HG03558 (cell line): ENCODE measurements around the gene RAB36.

ENCODE experiments used
- ATAC-seq: cut with Tn5 transposase; IDR thresholded peaks from one replicate; pipeline ENCODE4 v1.9.1; 2021; ENCODE audit warnings: moderate number of reproducible peaks; ENCODE audit not compliant: unreplicated experiment; ENCODE audit errors: extremely low read depth

Gene RAB36

DNA sequence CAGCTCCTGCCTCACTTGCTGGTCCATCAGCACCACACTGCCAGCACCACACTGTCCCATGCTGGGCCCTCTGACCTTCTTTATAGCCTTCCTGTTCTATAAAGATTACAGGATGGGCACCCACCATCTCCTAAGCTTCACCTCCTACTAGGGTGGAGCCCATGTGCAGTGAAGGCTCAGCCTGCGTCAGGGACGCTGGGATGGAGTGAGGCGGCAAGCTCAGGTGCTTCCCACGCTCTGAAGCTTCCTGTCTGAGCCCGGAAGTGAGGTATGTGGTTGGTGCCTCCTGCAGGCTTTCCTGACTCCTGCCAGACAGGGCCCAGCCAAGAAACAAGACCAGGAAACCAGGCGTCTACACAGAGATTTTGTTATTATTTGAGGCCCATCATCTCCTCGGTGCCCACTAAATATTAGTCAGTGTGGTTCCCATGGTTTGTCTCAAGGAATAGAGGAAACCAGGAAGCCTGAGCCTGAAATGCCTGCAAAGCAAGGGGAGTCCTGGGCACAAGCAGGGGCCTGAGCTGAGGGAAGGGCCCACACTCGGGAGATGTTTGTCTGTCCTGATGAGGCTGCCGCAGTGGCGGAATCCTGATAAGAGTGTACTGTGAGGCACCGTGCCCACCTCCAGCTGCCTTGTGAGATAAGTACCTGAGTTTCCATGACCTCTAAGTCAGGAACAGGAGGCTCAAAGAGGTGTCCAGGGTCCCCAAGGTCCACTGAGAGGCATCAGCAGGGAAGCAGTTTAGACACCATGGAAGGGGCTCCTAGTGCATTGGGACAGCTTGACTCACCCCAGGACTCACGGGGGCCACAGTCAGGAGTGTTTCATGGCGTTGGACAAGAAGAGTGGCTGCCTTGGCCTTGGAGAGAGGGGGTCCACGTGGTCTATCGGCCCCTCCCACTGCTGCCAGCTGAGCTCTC lies 25.5 kb upstream of the RAB36 start:
- no peak for ATAC-seq

GRCh38 chr22:23120415-23120899 lies 24.8 kb upstream of the RAB36 start:
- ATAC-seq: no peak

GRCh38 chr22:23121000-23121421 lies 24.3 kb upstream of the RAB36 start:
- ATAC-seq: no peak

DNA sequence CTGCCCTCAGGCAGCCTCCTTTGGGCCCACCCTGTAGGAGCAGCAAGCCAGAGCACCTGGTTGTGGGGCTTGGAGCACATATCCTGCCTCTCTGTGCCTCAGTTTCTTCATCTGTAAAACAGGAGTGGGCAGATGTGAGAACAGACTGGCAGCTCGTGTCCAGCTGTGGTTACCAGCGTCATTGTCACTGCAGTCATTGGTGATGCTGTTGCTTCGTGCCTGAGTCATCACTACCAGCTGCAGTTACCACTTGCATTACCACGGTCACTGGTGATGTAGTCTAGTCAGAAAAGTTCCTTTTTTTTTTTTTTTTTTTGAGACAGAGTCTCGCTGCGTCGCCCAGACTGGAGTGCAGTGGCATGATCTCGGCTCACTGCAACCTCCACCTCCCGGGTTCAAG lies 23.9 kb upstream of the RAB36 start:
- no peak for ATAC-seq

DNA sequence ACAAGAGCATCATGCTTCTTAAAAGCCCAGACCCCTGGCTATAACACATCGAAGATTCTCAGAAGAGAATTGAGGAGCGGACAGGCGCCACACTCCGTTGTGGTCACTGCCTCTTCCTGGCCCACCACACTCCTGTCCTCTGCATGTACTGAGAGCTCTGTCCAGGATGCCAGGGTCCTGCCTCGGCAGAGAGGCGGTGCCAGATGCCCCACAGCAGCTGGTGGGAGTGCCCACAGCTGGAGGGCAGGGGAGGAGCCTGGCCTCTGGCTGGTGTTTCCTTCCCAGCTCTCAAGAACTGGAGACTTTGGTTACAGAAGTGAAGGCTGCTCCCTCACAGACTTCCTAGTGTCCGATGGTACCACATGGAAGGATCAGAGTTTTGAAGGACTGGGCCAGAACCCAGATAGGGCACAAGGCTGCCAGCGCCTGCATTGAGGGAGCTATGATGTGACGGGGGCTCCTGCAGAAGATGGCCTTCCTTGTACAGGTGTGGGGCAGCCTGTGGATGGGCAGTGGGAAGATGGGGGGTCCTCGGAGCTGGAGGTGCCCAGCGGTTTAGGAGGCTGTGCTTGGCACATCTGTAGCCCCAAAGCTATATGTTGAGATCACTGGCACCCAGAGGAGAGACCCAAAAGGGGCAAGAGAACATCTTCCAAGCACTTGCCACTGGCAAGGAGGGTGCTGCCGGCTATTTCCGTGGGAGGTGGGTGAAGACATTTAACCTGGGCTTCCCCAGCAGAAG lies 22.9 kb upstream of the RAB36 start:
- ATAC-seq: no peak

DNA sequence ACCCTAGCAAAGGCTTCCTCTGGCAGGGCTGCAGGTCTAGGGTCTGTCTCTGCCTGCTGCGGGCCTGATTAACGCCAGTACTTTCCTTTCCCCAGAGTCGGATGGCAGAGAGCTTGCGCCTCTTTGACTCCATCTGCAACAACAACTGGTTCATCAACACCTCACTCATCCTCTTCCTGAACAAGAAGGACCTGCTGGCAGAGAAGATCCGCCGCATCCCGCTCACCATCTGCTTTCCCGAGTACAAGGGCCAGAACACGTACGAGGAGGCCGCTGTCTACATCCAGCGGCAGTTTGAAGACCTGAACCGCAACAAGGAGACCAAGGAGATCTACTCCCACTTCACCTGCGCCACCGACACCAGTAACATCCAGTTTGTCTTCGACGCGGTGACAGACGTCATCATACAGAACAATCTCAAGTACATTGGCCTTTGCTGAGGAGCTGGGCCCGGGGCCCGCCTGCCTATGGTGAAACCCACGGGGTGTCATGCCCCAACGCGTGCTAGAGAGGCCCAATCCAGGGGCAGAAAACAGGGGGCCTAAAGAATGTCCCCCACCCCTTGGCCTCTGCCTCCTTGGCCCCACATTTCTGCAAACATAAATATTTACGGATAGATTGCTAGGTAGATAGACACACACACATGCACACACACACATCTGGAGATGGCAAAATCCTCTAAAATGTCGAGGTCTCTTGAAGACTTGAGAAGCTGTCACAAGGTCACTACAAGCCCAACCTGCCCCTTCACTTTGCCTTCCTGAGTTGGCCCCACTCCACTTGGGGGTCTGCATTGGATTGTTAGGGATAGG lies 22.1 kb upstream of the RAB36 start:
- ATAC-seq: no peak

- no peak for ATAC-seq
Observed at GRCh38 chr22:23123804-23124254, 21.4 kb upstream of the RAB36 start.

DNA sequence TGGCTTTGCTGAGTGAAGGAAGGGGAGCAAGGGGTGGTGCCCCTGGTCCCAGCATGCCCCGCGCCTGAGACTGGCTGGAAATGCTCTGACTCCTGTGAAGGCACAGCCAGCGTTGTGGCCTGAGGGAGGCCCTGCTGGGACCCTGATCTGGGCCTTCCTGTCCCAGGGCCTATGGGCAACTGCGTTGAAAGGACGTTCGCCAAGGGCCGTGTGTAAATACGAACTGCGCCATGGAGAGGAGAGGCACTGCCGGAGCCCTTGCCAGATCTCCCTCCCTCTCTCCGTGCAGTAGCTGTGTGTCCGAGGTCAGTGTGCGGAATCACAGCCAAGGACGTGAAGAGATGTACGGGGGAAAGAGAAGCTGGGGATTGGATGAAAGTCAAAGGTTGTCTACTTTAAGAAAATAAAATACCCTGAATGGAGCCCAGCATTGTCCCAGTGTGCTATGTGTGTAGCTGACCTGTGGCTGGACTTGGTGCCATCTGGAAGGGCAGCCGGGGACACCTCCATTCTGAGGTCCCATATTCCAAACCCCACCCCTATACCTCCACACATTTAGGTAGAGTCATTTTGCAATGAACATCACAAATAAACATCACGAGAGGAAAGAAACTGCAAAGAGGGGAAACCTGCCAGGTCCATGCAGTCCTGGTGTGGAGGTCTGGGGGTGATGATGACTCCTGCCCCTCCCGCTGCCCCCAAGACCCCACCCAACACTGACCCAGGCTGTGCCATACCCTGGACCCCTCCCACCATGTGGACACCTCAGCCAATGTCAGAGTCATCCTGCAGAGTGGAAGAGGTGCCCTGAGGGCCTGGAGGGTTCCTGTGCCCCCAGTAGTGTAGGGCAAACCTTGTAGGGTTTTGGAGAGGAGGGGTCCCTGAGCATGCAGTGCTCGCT lies 20.4 kb upstream of the RAB36 start:
- no peak for ATAC-seq

GRCh38 chr22:23125512-23126103 lies 19.7 kb upstream of the RAB36 start:
- no peak for ATAC-seq

DNA sequence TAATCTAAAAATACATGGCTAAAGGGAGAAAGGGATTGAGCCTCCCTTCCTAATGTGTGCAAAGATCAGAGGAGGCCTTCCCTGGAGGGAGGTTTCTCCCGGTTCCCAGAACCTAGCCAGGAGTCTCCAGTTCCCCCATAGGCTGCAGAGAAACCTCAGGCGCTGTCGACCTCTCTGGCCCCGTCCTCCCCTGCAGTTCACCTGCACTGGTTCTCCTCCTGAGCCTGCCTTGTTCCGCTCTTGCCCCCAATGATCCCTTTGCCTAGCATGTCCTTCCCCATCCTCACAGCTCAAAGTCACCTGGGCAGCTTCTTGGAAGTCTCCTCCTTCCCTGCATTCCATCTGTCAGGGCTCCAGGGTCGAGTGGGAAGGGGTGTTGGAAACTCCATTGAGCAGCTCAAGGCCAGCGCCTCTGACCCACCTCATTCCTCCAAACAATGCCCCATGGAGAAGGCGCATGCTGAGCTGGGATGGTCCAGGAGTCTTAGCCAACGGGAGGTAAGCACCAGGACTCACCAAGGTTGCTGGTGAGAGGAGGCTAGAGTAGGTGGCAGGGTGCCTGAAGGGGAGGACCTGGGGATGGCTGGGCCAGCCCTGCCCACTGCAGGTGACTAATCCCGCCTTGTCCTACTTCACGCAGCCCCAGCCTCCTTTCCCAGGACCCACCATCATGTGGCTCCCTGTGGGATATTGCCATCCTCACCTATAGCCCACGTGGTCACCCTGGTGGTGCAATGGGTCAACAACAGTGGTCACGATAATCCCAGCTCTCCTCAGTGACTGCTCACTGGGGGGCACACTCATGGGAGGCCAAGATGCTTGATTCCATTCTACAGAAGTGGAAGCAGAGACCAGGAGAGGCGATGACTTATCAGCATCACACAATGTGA lies 18.9 kb upstream of the RAB36 start:
- ATAC-seq: no peak

DNA sequence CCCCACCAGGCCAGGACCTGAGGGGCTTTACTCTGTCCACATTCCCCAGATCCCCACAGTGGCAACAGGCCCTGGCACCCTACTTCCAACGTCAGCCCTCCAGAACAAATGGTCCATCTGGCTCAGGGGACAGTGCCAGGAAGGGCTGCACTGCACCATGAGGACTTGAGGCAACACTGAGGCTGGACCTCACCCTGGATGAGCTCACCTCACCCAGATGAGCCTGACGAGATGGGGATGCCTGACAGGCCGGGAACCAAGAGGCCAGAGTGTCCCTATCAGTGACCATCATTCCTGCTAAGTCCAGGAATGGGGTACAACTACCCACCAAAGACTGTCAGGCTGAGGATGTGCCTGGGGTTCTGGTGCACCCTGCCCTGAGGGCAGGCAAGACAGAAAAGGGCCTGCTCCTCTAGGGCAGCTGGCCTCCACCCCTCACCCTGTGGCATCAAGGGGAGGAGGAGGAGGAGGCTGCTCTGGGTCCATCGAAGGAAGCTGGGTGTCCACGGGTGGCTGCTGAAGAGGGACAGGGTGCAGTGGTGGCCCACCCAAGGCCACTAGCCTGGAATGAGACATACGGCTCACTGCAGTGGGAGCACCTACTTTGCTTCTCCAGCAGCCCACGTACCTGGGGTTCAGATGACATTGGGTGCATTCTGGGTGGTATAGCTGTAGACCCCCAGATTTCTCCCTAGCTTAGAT lies 18.1 kb upstream of the RAB36 start:
- no peak for ATAC-seq

GRCh38 chr22:23127788-23128187 lies 17.5 kb upstream of the RAB36 start:
- ATAC-seq: no peak

GRCh38 chr22:23128269-23129108 lies 16.8 kb upstream of the RAB36 start:
- ATAC-seq: no peak

DNA sequence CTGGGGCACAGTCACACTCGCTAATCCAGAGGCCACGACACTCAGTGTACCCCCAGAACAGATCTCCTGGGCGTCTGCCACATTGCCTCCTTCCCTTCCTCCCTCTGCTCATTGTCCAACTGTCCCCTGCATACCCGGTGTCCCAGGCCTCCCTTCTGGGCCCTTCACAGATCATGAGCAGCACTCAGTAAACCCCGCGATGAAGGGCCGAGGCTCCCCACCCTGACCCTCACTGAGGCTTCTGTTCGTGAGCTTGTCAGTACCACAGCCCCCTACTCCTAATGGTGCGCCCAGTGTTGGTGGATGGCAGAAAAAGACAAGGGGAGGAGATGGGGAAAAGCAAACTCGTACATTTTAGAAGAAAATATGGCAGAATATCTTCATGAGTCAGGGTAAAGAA lies 16.1 kb upstream of the RAB36 start:
- no peak for ATAC-seq

DNA sequence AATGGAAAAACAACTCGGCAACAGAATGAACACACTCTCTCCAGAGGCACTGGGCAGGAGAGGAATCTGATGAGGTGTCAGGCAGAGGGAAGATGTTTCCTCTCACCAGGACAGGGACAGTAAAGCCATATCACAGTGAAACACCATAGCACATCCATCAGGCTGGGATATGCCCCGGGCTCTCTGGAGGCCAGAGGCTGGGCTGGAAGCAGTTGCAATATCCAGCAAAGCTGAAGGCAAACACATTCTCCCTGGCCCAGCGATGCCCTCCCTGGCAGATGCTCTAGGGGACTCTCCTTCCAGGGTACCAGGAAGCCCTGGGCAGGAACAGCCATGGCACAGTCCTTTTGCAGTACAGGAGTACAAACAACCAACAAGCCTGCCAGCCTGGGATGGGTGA lies 14.6 kb upstream of the RAB36 start:
- no peak for ATAC-seq

GRCh38 chr22:23131931-23132330 lies 13.3 kb upstream of the RAB36 start:
- no peak for ATAC-seq
